HepG2 (cell line): ENCODE data around the gene CARHSP1. TPM values are rescaled to one million over a fixed set of nuclear protein-coding genes. Genes with fewer than 3 reads are reported as not detected.

Source experiments
- ADNP ChIP-seq: sonication (generic); formaldehyde crosslinking; IDR thresholded peaks from 2 replicates; pipeline ENCODE4 v1.4.0; 2020; ENCODE audit warnings: missing genetic modification reagents
- AGO2 ChIP-seq: fragments of 200-400 bp; formaldehyde crosslinking; optimal IDR thresholded peaks from 2 replicates; pipeline ENCODE3; 2017; ENCODE audit warnings: mild to moderate bottlenecking, low read depth, low read length, moderate library complexity
- DPF2 ChIP-seq: sonication (generic); formaldehyde crosslinking; IDR thresholded peaks from 2 replicates; pipeline ENCODE4 v1.4.0; 2020; ENCODE audit warnings: mild to moderate bottlenecking, low read depth, missing genetic modification reagents, borderline replicate concordance
- ERF ChIP-seq: IDR thresholded peaks from 2 replicates; pipeline ENCODE4 v1.6.1; 2018; ENCODE audit warnings: missing biosample characterization, missing genetic modification reagents
- FOSL2 ChIP-seq: sonication (generic); formaldehyde crosslinking; IDR thresholded peaks from 2 replicates; pipeline ENCODE4 v1.4.0; 2020; ENCODE audit warnings: missing genetic modification reagents
- MTA1 ChIP-seq: sonication (generic); formaldehyde crosslinking; IDR thresholded peaks from 2 replicates; pipeline ENCODE4 v1.4.0; 2020; ENCODE audit warnings: missing genetic modification reagents, mild to moderate bottlenecking, borderline replicate concordance
- MTERF4 ChIP-seq: sonication (generic); formaldehyde crosslinking; IDR thresholded peaks from 2 replicates; pipeline ENCODE4 v1.8.0; 2023; ENCODE audit warnings: mild to moderate bottlenecking, missing genetic modification reagents
- MXD1 ChIP-seq: sonication (generic); formaldehyde crosslinking; IDR thresholded peaks from 2 replicates; pipeline ENCODE4 v1.4.0; 2020; ENCODE audit warnings: mild to moderate bottlenecking, missing genetic modification reagents
- RAD51 ChIP-seq: fragments of 450-650 bp; IDR thresholded peaks from 2 replicates; pipeline ENCODE4 v1.6.1; 2016; ENCODE audit warnings: borderline replicate concordance
- SKI ChIP-seq: fragments of 450-650 bp; IDR thresholded peaks from one replicate; pipeline ENCODE4 v1.6.1; 2018; ENCODE audit warnings: mild to moderate bottlenecking; ENCODE audit not compliant: partially characterized antibody
- SNAPC2 ChIP-seq: sonication (generic); formaldehyde crosslinking; IDR thresholded peaks from 2 replicates; pipeline ENCODE4 v1.8.1; 2022; ENCODE audit warnings: mild to moderate bottlenecking, missing genetic modification reagents
- SRSF9 ChIP-seq: fragments of 200-400 bp; formaldehyde crosslinking; IDR thresholded peaks from 2 replicates; pipeline ENCODE4 v1.6.1; 2018; ENCODE audit warnings: borderline replicate concordance, mild to moderate bottlenecking, low read depth, low read length; ENCODE audit not compliant: insufficient read depth, poor library complexity, severe bottlenecking
- TBP ChIP-seq: sonication (generic); formaldehyde crosslinking; IDR thresholded peaks from 2 replicates; pipeline ENCODE4 v1.5.0; 2020; ENCODE audit warnings: missing genetic modification reagents
- TEAD2 ChIP-seq: sonication (generic); formaldehyde crosslinking; IDR thresholded peaks from 2 replicates; pipeline ENCODE4 v1.9.0; 2021; ENCODE audit warnings: missing genetic modification reagents
- ZBTB3 ChIP-seq: sonication (generic); formaldehyde crosslinking; IDR thresholded peaks from 2 replicates; pipeline ENCODE4 v1.4.0; 2020; ENCODE audit warnings: low read depth, mild to moderate bottlenecking, moderate library complexity, missing genetic modification reagents, borderline replicate concordance
- ZBTB40 ChIP-seq, 2 experiments: fragments of 450-650 bp in 1 of 2; sonication (generic) in 1 of 2; formaldehyde crosslinking in 1 of 2; IDR thresholded peaks; 2 replicates each; pipeline versions ENCODE4 v1.6.1 to v1.8.0; 2016 to 2022; ENCODE audit warnings: antibody characterized with exemption in 1 of 2, mild to moderate bottlenecking in 1 of 2, missing genetic modification reagents in 1 of 2
- ZC3H4 ChIP-seq: sonication (generic); formaldehyde crosslinking; IDR thresholded peaks from 2 replicates; pipeline ENCODE4 v1.4.0; 2020; ENCODE audit warnings: missing genetic modification reagents, borderline replicate concordance
- ZNF446 ChIP-seq: sonication (generic); formaldehyde crosslinking; IDR thresholded peaks from 2 replicates; pipeline ENCODE4 v1.5.0; 2020; ENCODE audit warnings: mild to moderate bottlenecking, missing genetic modification reagents
- ZNF484 ChIP-seq: sonication (generic); formaldehyde crosslinking; IDR thresholded peaks from 2 replicates; pipeline ENCODE4 v1.5.1; 2020; ENCODE audit warnings: mild to moderate bottlenecking, low read depth, missing genetic modification reagents, borderline replicate concordance
- polyA plus RNA-seq, 8 experiments: library from polyadenylated mRNA; depleted of rRNA in 3 of 8; stranded (reverse) in 7 of 8; unstranded in 1 of 8; fragments of >200 nt; fragmentation: Illumina TruSeq in 4 of 8; extraction: Trizol in 4 of 8; gene quantifications; 2 replicates each; pipeline versions ENCODE4 v1.2.1 to v1.2.3, GENCODE V29; 2011 to 2016; ENCODE audit warnings: low read depth in 4 of 8, missing spikeins in 1 of 8, mixed read lengths in 1 of 8; ENCODE audit not compliant: insufficient read depth in 1 of 8
- total RNA-seq, 5 experiments: library from RNA; depleted of rRNA; stranded (reverse); fragments of >200 nt; fragmentation: Illumina TruSeq; extraction: Trizol; gene quantifications; 2 replicates each; pipeline ENCODE4 v1.2.3, GENCODE V29; 2016; ENCODE audit warnings: low read depth in 1 of 5

Gene CARHSP1
- total and polyA plus RNA-seq, 2 of the 13 experiments (the other 11 are each of a cell fraction or from before 2014, with no cell fraction given): 173 to 345 TPM

- 0 out of 2 replicates have a peak, but pooled peaks have one; percentile 6 for TF ChIP-seq ZBTB40 (IDR thresholded peaks at IDR 0.05)
- TF ChIP-seq ZBTB40 (CRISPR knock-in tag; IDR thresholded peaks at IDR 0.05): peak; percentile 74; the same call in 1 of the 2 replicates
- no peak for TF ChIP-seq ZNF484
- peak; percentile 71 for TF ChIP-seq ADNP (CRISPR knock-in tag)
- no peak for TF ChIP-seq DPF2 (CRISPR knock-in tag)
- TF ChIP-seq SKI: no peak
- no peak for TF ChIP-seq ZBTB3 (CRISPR knock-in tag)
- TF ChIP-seq MXD1: no peak
- no peak for TF ChIP-seq ZNF446 (CRISPR knock-in tag)
- TF ChIP-seq FOSL2: 0 out of 2 replicates have a peak, but pooled peaks have one; percentile 16
- no peak for TF ChIP-seq TBP (CRISPR knock-in tag)
- peak; percentile 98 for TF ChIP-seq AGO2
- TF ChIP-seq MTA1 (CRISPR knock-in tag): peak; percentile 80; the same call in 1 of the 2 replicates
- 0 out of 2 replicates have a peak, but pooled peaks have one; percentile 59 for TF ChIP-seq SNAPC2 (CRISPR knock-in tag)
- TF ChIP-seq ERF (CRISPR knock-in tag): no peak
- TF ChIP-seq MTERF4 (CRISPR knock-in tag): 0 out of 2 replicates have a peak, but pooled peaks have one; percentile 46
- no peak for TF ChIP-seq RAD51
- no peak for TF ChIP-seq ZC3H4 (CRISPR knock-in tag)
- TF ChIP-seq SRSF9: no peak
- TF ChIP-seq TEAD2 (CRISPR knock-in tag): no peak
Measured at GRCh38 chr16:8861563-8862308, 7.1 kb downstream of the CARHSP1 start (continued).
